D721Med (cell line): ENCODE results near the gene SLC7A6.

Experiments
- DNase-seq: peaks from one replicate; pipeline ENCODE4 v3.0.0; 2011; ENCODE audit warnings: low spot score; ENCODE audit not compliant: insufficient read length
- FAIRE-seq: peaks from 2 replicates; lab custom pipeline; 2011; peaks lifted over from hg19 to GRCh38; lab: Jason Lieb, UNC
- TF ChIP-seq, protein P1 (sequence below): IDR thresholded peaks from 2 replicates; pipeline ENCODE4 v1.5.1; 2012; ENCODE audit warnings: mild to moderate bottlenecking, control low read depth; ENCODE audit not compliant: insufficient read depth; ENCODE audit errors: missing control alignments

Gene SLC7A6

DNA sequence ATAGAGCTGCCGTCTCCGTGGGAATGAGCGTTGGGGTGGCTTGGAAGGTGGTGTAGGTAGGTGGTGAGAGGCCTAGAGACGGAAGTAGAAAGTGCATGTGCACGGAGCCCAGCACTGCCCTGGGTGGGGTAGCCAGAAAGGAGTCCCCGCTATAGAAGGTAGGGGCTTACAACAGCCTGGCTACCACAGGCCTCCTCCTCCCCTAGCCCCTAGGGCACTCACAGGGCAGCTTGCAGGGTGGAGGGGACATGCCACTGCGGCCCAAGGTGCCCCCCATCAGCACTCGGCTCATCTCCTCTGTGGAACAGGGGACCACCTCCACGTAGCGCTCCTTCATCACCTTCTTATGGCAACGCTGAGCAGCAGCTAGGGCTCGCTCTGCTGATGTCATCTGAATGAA is 33.4 kb upstream of the SLC7A6 start:
- TF ChIP-seq, protein P1, sequence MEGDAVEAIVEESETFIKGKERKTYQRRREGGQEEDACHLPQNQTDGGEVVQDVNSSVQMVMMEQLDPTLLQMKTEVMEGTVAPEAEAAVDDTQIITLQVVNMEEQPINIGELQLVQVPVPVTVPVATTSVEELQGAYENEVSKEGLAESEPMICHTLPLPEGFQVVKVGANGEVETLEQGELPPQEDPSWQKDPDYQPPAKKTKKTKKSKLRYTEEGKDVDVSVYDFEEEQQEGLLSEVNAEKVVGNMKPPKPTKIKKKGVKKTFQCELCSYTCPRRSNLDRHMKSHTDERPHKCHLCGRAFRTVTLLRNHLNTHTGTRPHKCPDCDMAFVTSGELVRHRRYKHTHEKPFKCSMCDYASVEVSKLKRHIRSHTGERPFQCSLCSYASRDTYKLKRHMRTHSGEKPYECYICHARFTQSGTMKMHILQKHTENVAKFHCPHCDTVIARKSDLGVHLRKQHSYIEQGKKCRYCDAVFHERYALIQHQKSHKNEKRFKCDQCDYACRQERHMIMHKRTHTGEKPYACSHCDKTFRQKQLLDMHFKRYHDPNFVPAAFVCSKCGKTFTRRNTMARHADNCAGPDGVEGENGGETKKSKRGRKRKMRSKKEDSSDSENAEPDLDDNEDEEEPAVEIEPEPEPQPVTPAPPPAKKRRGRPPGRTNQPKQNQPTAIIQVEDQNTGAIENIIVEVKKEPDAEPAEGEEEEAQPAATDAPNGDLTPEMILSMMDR, result no peak
- no peak for DNase-seq
- no peak for FAIRE-seq

DNA sequence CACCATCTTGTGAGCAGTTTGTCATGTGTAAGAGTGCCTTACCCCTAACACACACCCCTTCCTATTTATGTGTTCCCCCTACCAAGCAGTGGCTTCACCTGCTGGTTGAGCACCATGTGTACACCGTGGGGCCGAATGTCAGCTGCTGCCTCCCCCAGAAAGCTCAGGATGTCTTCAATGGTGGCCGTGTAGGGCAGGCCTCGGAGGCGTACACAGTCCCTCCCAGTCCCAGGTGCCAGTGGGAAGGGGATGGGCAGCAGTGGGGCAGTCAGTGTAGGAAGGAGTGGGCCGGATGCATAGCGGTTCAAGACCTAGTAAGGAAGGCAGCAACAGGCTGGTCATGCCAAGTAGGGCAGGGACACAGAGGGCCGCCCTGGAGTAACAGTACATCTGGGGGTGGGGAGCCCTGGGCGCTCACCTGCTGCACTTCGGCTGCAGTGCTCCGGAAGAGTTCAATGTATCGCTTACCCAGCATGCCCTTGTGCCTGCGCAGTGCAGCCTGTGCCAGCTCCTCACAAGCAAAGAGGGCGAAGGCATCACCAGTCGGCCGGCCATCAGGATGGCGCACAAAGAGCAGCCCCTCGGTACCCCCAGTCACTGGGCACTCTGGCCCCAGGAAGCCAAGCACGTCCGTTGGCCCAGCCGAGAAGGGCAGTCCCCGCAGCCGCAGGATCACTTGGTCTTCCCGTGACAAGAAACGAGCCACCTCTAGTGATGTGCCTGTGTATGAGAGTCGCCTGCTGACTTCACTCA is 32.8 kb upstream of the SLC7A6 start:
- TF ChIP-seq, protein P1, result no peak
- DNase-seq (no peak), FAIRE-seq (no peak)

DNA sequence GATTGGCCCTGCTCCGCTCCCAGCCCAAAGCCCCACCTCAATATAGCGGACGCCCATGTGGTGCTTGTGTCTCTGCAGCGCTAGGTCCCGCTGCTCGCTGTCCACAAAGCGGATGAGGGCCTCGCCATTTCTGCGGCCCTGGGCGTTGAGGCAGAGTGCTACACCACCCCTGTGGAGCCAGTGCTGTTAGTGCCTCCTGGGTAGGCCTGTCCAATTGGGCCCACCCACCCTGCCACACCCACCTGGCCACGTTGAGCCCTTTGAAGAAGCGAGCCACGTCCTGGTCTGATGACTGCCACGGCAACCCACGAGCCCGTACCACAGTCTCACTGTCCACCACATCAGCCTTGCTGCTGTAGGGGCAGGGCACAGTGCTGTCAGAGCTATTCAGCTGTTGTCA is 32.0 kb upstream of the SLC7A6 start:
- TF ChIP-seq, protein P1, result no peak
- FAIRE-seq (no peak), DNase-seq (no peak)

DNA sequence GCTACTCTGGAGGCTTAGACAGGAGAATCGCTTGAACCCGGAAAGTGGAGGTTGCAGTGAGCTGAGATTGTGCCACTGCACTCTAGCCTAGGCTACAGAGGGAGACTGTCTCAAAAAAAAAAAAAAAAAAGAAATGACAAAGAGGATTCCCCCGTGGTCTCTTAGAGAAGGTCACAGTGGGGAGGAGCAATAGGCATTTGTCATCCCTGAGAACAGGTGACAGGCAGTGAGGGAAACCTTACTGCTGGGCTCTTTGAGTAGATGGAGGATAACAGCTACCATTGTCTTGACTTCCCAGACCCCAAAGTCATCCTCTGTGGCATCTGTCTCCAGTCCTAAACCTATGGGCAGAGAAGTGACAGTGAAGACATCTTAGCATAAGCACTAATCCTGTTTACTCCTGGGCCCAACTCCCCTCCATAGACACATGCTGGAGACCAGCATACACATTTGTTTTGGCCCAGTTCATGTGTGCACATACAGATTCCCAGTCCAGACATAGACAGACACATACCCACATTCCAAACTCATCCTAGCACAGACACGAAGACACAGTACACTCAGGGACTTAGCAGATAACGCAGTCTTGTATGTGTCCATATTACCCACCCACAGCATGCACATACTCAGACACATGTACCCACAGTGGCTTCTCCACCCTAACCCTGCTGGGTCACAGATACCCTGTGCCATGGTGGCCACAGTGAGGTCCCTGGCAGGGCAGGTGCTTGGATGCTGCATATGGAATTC is 31.1 kb upstream of the SLC7A6 start:
- TF ChIP-seq, protein P1, result no peak
- DNase-seq (no peak), FAIRE-seq (no peak)

DNA sequence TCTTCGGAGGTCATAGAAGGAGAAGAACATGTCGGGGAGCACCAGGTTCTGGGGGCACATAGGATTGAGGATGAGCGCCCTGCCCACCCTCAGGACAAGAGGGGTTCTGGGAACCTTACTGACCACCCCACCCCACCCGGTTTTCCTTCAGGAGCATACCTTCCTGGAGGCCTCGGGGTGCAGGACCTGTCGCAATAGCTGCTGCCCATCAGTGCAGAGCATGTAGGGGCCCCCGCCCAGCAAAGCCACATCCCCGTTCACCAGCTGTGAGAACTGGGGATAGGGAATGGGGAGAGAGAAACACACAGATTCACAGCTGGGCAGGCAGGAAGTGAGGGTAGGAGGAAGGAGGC is 30.5 kb upstream of the SLC7A6 start:
- FAIRE-seq (no peak), DNase-seq (no peak)
- TF ChIP-seq, protein P1, result no peak

DNA sequence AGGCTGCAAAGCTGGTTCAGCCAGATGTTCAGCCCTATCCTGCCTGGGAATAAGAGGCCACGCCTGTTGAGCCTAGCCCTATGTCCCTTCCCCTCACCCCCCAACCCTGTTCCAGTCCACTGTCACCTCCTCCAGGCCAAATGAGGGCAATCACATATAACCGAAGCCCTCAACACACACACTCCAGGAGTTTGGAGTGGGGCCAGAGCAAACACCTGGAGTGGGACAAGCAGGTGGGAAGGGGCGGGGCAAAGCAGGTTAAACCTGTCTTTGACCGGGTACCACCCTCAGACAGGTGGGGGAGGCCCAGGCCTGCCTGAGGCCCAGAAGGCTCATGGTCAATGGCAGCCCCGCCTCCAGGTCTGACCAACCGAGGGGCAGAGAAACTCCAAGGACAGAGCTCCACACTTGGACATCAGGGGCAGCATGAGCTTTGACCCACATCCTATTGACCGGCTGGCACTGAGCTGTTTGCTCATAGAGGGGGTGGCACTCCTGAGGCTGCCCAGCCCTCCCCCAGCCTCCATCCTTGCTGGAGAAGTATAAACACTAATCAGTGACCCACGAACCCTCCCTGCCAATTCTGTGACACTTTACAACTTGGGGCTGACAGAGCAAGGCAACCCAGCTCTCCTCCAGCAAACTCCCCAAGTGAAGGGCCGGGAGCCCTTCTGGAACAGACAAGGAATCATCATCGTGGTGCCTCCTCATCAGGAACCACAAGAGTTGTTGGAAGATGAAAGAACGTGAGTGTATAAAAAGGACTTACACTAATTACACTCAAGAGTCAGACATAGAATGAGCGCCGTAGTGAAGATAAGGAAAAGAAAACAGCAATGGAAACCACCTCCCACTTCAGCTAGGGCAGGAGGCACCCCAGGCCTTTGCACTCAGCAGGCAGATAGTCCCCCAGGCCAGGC is 29.9 kb upstream of the SLC7A6 start:
- no peak for DNase-seq
- TF ChIP-seq, protein P1, result no peak

More for the DNA sequence above, 29.9 kb upstream of the SLC7A6 start:
- no peak for FAIRE-seq
